Activated CD4-positive, alpha-beta T cell treated with anti-CD3 and anti-CD28 coated beads for 48 hours (primary cell): ENCODE measurements around the gene EXOSC9.

ENCODE experiments used
- DNase-seq: peaks from one replicate; pipeline ENCODE4 v3.0.0-alpha.2; 2020

EXOSC9 gene

DNA sequence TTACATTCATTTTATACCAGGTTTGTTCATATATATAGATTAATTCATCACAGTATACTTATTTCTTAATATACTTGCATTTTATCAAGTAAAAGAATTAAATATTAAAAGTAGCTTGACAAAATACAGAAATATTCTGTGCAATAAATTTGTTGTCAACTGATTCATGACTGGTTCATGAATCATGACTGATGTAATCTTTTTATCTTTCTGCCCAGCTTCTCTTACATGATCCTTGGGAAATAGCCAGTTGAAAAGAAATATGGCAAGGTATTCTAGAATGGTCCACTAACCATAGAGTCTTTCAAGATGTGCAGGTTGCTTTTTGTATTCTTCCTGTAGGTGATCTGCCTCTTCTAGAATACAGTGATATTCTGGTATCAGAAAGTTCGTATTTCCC lies 26.7 kb downstream of the EXOSC9 start:
- DNase-seq = no peak

GRCh38 chr4:121829511-121829910 lies 28.4 kb downstream of the EXOSC9 start:
- DNase-seq = no peak

GRCh38 chr4:121838136-121838535 lies 37.0 kb downstream of the EXOSC9 start:
- DNase-seq = no peak

DNA sequence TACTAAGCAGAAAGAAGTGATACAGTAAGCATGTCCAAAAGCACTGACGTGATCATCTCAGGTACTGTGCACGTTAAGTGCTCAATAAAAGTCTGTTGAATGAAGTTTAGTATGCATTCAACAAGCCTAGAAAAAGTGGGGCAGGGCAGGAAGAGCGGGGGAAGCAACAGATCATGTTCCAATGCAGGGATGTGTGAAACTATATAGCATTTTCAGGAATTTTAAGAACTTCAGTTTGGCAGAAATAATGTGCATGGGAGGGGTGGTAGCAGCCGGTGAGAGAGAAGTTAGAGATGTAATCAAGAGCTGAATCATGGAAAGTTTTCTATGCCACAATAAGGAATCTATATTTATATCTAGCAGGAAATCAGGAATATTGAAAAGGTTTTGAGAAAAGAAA lies 41.7 kb downstream of the EXOSC9 start:
- no peak for DNase-seq

DNA sequence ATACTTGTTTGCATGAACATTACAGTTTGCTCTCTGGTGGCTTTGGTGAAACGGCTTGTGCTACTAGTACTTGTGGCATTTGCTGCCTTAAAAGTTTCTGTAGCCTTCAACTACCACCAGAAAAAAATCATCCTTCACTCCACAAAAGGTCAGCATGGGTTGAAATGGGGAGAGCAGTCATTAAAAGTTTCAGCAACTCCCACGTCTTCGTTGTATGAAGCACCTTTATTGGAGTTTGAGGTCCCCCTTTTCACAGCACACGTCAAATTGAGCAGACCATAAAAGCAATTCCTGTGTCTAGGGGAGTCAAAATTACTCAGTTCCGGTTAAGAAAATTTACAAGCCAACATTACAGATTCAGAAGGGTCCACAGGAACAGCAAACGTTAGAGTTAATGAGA lies 45.5 kb downstream of the EXOSC9 start:
- no peak for DNase-seq

DNA sequence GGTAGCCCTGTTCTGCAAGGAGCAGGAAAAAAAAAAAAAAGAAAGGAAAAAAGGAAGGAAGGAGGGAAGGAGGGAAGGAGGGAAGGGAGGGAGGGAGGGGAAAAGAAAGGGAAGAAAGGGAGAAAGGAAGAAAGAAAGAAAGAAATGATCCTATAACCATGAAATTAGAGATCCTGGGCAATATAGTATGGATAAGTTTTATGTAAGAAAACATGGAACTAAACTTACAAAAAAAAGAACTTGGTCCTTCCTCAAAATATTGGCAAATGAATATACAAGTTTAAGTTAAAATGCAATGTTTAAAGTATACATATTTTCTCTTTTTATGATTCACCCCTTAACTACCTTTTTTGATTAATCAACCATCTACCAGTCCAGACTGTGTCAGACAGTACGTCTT lies 50.2 kb downstream of the EXOSC9 start:
- DNase-seq = no peak

GRCh38 chr4:121860121-121860520 lies 59.0 kb downstream of the EXOSC9 start:
- no peak for DNase-seq

DNA sequence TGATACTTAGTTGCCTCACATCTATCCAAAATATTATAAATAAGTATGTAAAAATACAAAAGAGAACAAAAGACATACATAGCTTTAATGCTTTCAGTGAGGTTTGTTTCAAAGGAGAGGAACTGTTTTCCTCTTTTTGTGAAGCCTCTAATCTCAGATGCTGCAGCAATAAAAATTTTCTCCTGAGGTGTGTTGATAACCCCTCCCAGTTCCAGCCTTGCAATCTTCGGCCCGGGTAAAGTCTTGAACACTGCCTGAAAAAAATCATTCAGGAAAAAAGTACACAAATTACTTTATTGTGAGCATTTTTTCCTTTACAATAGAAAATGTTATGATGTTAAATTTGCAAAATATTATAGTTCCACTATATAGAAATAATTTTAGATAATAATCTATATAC lies 60.3 kb downstream of the EXOSC9 start:
- no peak for DNase-seq

DNA sequence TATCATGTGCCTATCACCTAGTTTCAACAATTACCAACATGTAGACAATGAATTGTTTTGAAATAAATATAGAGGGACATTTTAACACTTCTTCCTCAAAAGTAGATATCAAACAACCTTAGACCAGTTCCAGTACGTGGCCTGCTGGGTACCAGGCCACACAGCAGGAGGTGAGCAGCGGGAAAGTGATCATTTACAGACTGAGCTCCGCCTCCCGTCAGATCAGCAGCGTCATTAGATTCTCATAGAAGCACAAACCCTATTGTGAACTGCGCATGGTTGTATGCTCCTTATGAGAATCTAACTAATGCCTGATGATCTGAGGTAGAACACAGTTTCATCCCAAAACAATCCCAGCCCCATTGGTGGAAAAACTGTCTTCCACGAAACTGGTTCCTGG lies 62.7 kb downstream of the EXOSC9 start:
- no peak for DNase-seq
